Erythroblast (primary cell): ENCODE data around the gene PTPRT.

Experiments
- GATA1 ChIP-seq: IDR thresholded peaks from 2 replicates; pipeline ENCODE4 v1.6.1; 2011; ENCODE audit warnings: low read depth, mild to moderate bottlenecking, control low read depth, low read length, moderate library complexity
- POLR2A ChIP-seq: IDR thresholded peaks from 2 replicates; pipeline ENCODE4 v1.6.1; 2011; ENCODE audit warnings: mild to moderate bottlenecking, low read length

DNA sequence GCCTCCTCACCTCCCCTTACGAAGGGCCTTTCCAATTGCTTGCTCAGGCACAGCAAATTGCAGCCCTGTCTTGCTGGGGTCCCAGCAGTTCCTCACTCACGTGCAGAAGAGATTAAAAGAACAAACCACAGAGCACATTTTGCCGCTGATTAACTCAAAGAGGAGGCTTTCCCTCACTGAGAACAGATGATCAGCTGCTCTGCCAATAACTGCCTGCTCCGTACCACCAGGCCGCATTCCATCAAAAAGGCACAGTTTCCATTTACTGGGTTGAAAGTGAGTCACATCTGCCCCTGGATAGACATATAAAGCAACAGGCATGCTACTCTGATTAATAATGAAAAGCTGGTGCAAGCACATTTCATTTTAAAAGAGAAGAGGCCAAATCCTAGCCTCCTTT lies 446.8 kb downstream of the PTPRT start:
- no peak for TF ChIP-seq POLR2A
- no peak for TF ChIP-seq GATA1
